Measurements from ENCODE around the gene EDN2.

The EDN2 gene

GRCh38 chr1:41497461-41498030 is 13.1 kb upstream of the EDN2 start:
- no peak for DNase-seq

- DNase-seq: no peak
These were observed 12.6 kb upstream of the EDN2 start for GRCh38 chr1:41497056-41497440.

GRCh38 chr1:41496080-41497055 is 11.9 kb upstream of the EDN2 start:
- DNase-seq: peak; percentile 76

GRCh38 chr1:41495210-41495948 is 10.9 kb upstream of the EDN2 start:
- no peak for DNase-seq

- no peak for DNase-seq
These were observed 10.1 kb upstream of the EDN2 start for GRCh38 chr1:41494351-41495209.

- DNase-seq: no peak
These were observed 9.3 kb upstream of the EDN2 start for GRCh38 chr1:41493626-41494350.

- DNase-seq: no peak
These were observed 8.6 kb upstream of the EDN2 start for GRCh38 chr1:41493117-41493536.

GRCh38 chr1:41492341-41492848 is 7.9 kb upstream of the EDN2 start:
- peak; percentile 73 for DNase-seq

GRCh38 chr1:41490911-41491310 is 6.4 kb upstream of the EDN2 start:
- DNase-seq: no peak

GRCh38 chr1:41489561-41489960 is 5.1 kb upstream of the EDN2 start:
- no peak for DNase-seq

- DNase-seq: no peak
These were observed 3.8 kb upstream of the EDN2 start for GRCh38 chr1:41488040-41488951.

- no peak for DNase-seq
These were observed 2.9 kb upstream of the EDN2 start for GRCh38 chr1:41487126-41488039.

GRCh38 chr1:41486371-41487125 is 2.1 kb upstream of the EDN2 start:
- DNase-seq: no peak

GRCh38 chr1:41486053-41486370 is 1.5 kb upstream of the EDN2 start:
- DNase-seq: no peak

GRCh38 chr1:41485605-41486004 is 1.1 kb upstream of the EDN2 start:
- no peak for DNase-seq

- no peak for DNase-seq
These were observed 502 bp downstream of the EDN2 start for GRCh38 chr1:41483960-41484401.

- no peak for DNase-seq
These were observed 1.3 kb downstream of the EDN2 start for GRCh38 chr1:41483001-41483850.
